ENCODE measurements around the gene MAGEB10. TPM values are rescaled to one million over a fixed set of nuclear protein-coding genes. Genes with fewer than 3 reads are reported as not detected.

Gene MAGEB10
- polyA plus RNA-seq, 1 donor from 2014 or later: not detected

- Histone ChIP-seq H3K4me2 (ENCODE audit: low read length) (no peak overlapping the region), H3K9ac (ENCODE audit: low read length) (no peak overlapping the region), H3K4me3 (ENCODE audit: low read length) (no peak overlapping the region), H4K20me1 (ENCODE audit: insufficient read depth) (no peaks in the 10 kb centered on the region), H3K9me3 (ENCODE audit: low read length) (no peaks in the 10 kb centered on the region), H3K27ac (ENCODE audit: low read length) (no peak overlapping the region), H3K9me2 (ENCODE audit: insufficient read depth, low read length) (no peaks in the 10 kb centered on the region), H3K79me2 (replicated peaks; ENCODE audit: insufficient read depth, low read length) (no peaks in the 10 kb centered on the region), H3K27me3 (ENCODE audit: insufficient read depth, low read depth, low read length) (no peaks in the 10 kb centered on the region), H3F3A (ENCODE audit: insufficient read depth, low read length, poor library complexity, severe bottlenecking) (no peaks in the 10 kb centered on the region), H3K36me3 (ENCODE audit: insufficient read depth, low read length) (no peaks in the 10 kb centered on the region), H2AFZ (ENCODE audit: low read depth, low read length) (no peak overlapping the region)
- TF ChIP-seq SMC3 (conservative IDR thresholded peaks at IDR 0.05; ENCODE audit: poor library complexity) (no peak), EZH2 (IDR thresholded peaks at IDR 0.05; ENCODE audit: borderline replicate concordance, insufficient read depth, low read length, poor library complexity, severe bottlenecking) (no peak), MXI1 (conservative IDR thresholded peaks at IDR 0.05; ENCODE audit: poor library complexity, severe bottlenecking) (no peak), RAD21 (conservative IDR thresholded peaks at IDR 0.05) (no peak), CTCF (IDR thresholded peaks at IDR 0.05; ENCODE audit: poor library complexity, severe bottlenecking) (no peak), POLR2AphosphoS5 (IDR thresholded peaks at IDR 0.05) (no peak)
Measured at GRCh38 chrX:27767387-27767786, 40.4 kb upstream of the MAGEB10 start.

GRCh38 chrX:27775984-27776383, 31.8 kb upstream of the MAGEB10 start:
- no peaks in the 10 kb centered on the region for H3K79me2 ChIP-seq (replicated peaks; ENCODE audit: insufficient read depth, low read length)
- no peaks in the 10 kb centered on the region for H3F3A ChIP-seq (ENCODE audit: insufficient read depth, low read length, poor library complexity, severe bottlenecking)
- no peak overlapping the region for H3K9ac ChIP-seq (ENCODE audit: low read length)
- H4K20me1 ChIP-seq (ENCODE audit: insufficient read depth): no peaks in the 10 kb centered on the region
- TF ChIP-seq EP300 (conservative IDR thresholded peaks at IDR 0.05; ENCODE audit: poor library complexity, severe bottlenecking): no peak
- TF ChIP-seq TAF1 (IDR thresholded peaks at IDR 0.05; ENCODE audit: low read depth): no peak
- TF ChIP-seq CTCF (IDR thresholded peaks at IDR 0.05; ENCODE audit: poor library complexity, severe bottlenecking): no peak
- TF ChIP-seq REST (IDR thresholded peaks at IDR 0.05; ENCODE audit: borderline replicate concordance): no peak
- TF ChIP-seq MXI1 (conservative IDR thresholded peaks at IDR 0.05; ENCODE audit: poor library complexity, severe bottlenecking): no peak
- H3K27ac ChIP-seq (ENCODE audit: low read length): no peak overlapping the region
- H2AFZ ChIP-seq (ENCODE audit: low read depth, low read length): no peak overlapping the region
- H3K4me3 ChIP-seq (ENCODE audit: low read length): no peak overlapping the region
- H3K4me2 ChIP-seq (ENCODE audit: low read length): no peak overlapping the region
- no peaks in the 10 kb centered on the region for H3K9me2 ChIP-seq (ENCODE audit: insufficient read depth, low read length)
- H3K9me3 ChIP-seq (ENCODE audit: low read length): no peaks in the 10 kb centered on the region
- H3K36me3 ChIP-seq (ENCODE audit: insufficient read depth, low read length): no peaks in the 10 kb centered on the region
- H3K27me3 ChIP-seq (ENCODE audit: insufficient read depth, low read depth, low read length): no peaks in the 10 kb centered on the region
